Mesendoderm (in vitro differentiated cells): ENCODE data around the gene KATNAL1.
A peak's percentile ranks its signal among the peaks of the same experiment; 100 is the strongest.

Experiments
- DNase-seq: peaks from one replicate; pipeline ENCODE4 v3.0.0; 2013
- H2AK5ac ChIP-seq: 2 replicates; pipeline ENCODE4 v1.6.1; 2013; ENCODE audit warnings: low read length, inconsistent platforms
- H2BK120ac ChIP-seq: 2 replicates; pipeline ENCODE4 v1.6.1; 2013; ENCODE audit warnings: low read depth, mild to moderate bottlenecking, low read length, moderate library complexity, mixed read lengths
- H2BK15ac ChIP-seq: replicated peaks from 2 replicates; pipeline ENCODE4 v1.6.1; 2013; ENCODE audit warnings: low read depth, mild to moderate bottlenecking, moderate library complexity
- H2BK5ac ChIP-seq: 2 replicates; pipeline ENCODE4 v1.6.1; 2013; ENCODE audit warnings: low read length, inconsistent platforms
- H3K18ac ChIP-seq: 2 replicates; pipeline ENCODE4 v1.6.1; 2013; ENCODE audit warnings: mild to moderate bottlenecking, low read length, mixed read lengths
- H3K23ac ChIP-seq: one replicate; pipeline ENCODE4 v1.6.1; 2013; ENCODE audit warnings: low read length
- H3K27ac ChIP-seq: 2 replicates; pipeline ENCODE4 v1.5.1; 2013; ENCODE audit warnings: low read depth, mild to moderate bottlenecking, inconsistent platforms, low read length, moderate library complexity
- H3K27me3 ChIP-seq: 2 replicates; pipeline ENCODE4 v1.6.1; 2013; ENCODE audit warnings: low read length, control low read depth, mild to moderate bottlenecking, inconsistent platforms; ENCODE audit not compliant: insufficient read depth, poor library complexity
- H3K36me3 ChIP-seq: 2 replicates; pipeline ENCODE4 v1.6.1; 2013; ENCODE audit warnings: low read length, inconsistent platforms; ENCODE audit not compliant: control insufficient read depth, insufficient read depth
- H3K4ac ChIP-seq: one replicate; pipeline ENCODE4 v1.6.1; 2013; ENCODE audit warnings: low read depth, mild to moderate bottlenecking, low read length, moderate library complexity
- H3K4me1 ChIP-seq: 2 replicates; pipeline ENCODE4 v1.6.1; 2013; ENCODE audit warnings: low read depth, low read length, inconsistent platforms; ENCODE audit not compliant: control insufficient read depth
- H3K4me2 ChIP-seq: 2 replicates; pipeline ENCODE4 v1.6.1; 2013; ENCODE audit warnings: low read length
- H3K4me3 ChIP-seq: 2 replicates; pipeline ENCODE4 v1.5.1; 2013; ENCODE audit warnings: mild to moderate bottlenecking, low read length
- H3K56ac ChIP-seq: one replicate; pipeline ENCODE4 v1.6.1; 2013; ENCODE audit warnings: low read length
- H3K79me1 ChIP-seq: 2 replicates; pipeline ENCODE4 v1.6.1; 2013; ENCODE audit warnings: low read length, inconsistent platforms
- H3K79me2 ChIP-seq: 2 replicates; pipeline ENCODE4 v1.6.1; 2013; ENCODE audit warnings: mild to moderate bottlenecking, low read length; ENCODE audit not compliant: control insufficient read depth, insufficient read depth
- H3K9ac ChIP-seq: 2 replicates; pipeline ENCODE4 v1.6.1; 2013; ENCODE audit warnings: low read length, inconsistent platforms
- H4K5ac ChIP-seq: one replicate; pipeline ENCODE4 v1.6.1; 2013; ENCODE audit warnings: low read length
- H4K8ac ChIP-seq: one replicate; pipeline ENCODE4 v1.6.1; 2013; ENCODE audit warnings: low read depth, mild to moderate bottlenecking, control low read depth, low read length, moderate library complexity
- WGBS: extraction: QIAGEN DNeasy Blood & Tissue Kit; methylation state at CpG from one replicate; pipeline ENCODE4 v1.1.7; 2013; ENCODE audit warnings: low lambda C conversion rate, missing lambda C conversion rate; ENCODE audit not compliant: insufficient coverage; ENCODE audit errors: extremely low coverage; 5-methylcytosine and 5-hydroxymethylcytosine counted together

KATNAL1 gene

DNA sequence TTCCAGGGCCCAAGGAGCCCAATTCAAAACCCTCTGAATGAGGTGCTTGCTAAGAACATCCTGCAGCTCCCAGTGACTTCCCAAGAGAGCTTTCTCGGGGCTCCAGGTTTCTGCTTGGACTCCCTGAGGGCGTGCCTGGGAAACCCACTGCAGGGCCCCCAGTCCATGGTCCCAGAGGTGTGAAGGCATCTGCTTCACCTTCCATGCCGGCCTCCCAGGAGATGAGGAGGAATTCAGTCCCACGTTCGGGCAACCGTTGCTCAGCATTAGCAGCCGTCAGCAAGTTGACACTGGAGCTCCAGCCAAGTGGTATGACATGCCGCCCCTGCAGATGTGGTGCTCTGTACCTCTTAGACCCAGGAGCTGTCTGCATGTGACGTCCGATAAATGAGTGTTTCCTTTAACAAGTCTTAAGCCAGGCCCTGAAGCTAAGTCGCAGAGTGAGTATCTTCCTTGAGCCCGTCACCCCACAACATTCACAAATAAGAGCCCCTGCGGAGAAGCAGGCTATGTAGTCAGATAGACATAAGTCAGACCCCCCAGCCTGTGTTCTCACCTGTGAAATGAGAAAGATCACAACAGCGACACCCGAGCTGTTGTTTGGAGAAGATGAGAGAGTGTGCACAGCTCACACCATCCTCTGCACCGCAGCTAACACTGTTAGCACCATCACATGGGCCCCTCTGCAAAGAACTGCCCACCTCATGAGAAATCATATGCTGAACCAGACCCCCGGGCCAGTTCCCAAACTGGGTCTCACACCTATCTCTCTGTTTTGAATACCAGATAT lies 150.3 kb downstream of the KATNAL1 start:
- Histone ChIP-seq H2AK5ac (no peak overlapping the region), H4K5ac (no peak overlapping the region), H3K27me3 (no peaks in the 10 kb centered on the region), H3K18ac (no peak overlapping the region), H3K4me3 (no peak overlapping the region), H2BK15ac (no peak overlapping the region), H4K8ac (no peak overlapping the region), H2BK5ac (no peak overlapping the region), H3K9ac (no peak overlapping the region), H3K79me2 (no peaks in the 10 kb centered on the region), H2BK120ac (no peak overlapping the region), H3K36me3 (no peaks in the 10 kb centered on the region), H3K79me1 (no peaks in the 10 kb centered on the region), H3K27ac (no peak overlapping the region), H3K4me1 (no peaks in the 10 kb centered on the region), H3K56ac (peak overlapping the region; percentile 69), H3K23ac (no peak overlapping the region), H3K4me2 (no peak overlapping the region), H3K4ac (no peak overlapping the region)
- WGBS, result no CpG with 5 or more reads among the region's 17 CpGs
- peak; percentile 59 for DNase-seq

DNA sequence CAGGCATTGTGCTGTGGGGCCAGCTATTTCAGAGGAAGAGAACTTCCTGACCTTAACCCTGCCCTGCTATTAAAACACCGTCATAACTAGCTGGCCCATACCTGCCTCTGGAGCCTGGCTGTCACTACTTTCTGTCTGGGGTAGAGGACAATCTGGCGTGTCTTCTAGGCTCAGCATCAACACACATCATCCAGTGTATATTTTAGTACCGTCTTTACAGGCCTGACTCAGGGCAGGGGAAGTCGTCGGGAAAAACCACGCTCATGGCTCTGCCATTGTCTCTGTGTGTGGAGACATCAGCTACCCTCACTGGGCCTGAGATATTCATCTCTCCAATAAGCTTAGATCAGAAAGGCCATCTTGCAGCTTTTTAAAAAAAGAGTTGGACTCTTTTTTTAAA lies 151.1 kb downstream of the KATNAL1 start:
- Histone ChIP-seq H3K9ac (no peak overlapping the region), H3K18ac (no peak overlapping the region), H3K4me3 (no peak overlapping the region), H3K27ac (no peak overlapping the region), H3K27me3 (no peaks in the 10 kb centered on the region), H2AK5ac (no peak overlapping the region), H4K8ac (no peak overlapping the region), H3K36me3 (no peaks in the 10 kb centered on the region), H2BK120ac (no peak overlapping the region), H2BK15ac (no peak overlapping the region), H3K4me2 (no peak overlapping the region), H4K5ac (no peak overlapping the region), H3K56ac (no peak overlapping the region), H3K4ac (no peak overlapping the region), H3K23ac (no peak overlapping the region), H2BK5ac (no peak overlapping the region), H3K4me1 (no peaks in the 10 kb centered on the region), H3K79me2 (no peaks in the 10 kb centered on the region), H3K79me1 (no peaks in the 10 kb centered on the region)
- no peak for DNase-seq
- no CpG with 5 or more reads among the region's 6 CpGs for WGBS

DNA sequence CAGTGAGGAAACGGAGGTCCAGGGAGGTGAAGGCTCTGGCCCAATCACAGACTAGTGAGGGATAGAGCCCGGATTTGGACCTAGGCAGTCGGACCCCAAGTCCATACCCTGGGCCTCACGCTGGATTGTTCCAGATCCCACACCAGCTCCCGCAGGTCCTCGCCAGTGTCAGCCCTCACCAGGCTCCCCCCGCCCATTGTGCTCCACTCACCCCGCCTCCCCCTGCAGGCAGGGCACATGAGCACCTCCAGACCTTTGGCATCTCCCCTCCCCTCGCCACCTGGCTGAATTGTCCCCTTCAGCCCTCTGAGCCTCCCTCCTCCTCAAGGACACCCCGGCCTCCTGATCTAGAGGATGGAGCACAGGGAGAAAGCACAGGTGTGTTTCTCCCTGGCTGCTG lies 152.4 kb downstream of the KATNAL1 start:
- no peak overlapping the region for H2BK15ac ChIP-seq
- H4K5ac ChIP-seq, result no peak overlapping the region
- no peaks in the 10 kb centered on the region for H3K27me3 ChIP-seq
- no peak for DNase-seq
- no peak overlapping the region for H3K4ac ChIP-seq
- H3K79me2 ChIP-seq, result no peaks in the 10 kb centered on the region
- no peak overlapping the region for H2BK5ac ChIP-seq
- H3K79me1 ChIP-seq, result no peaks in the 10 kb centered on the region
- no peak overlapping the region for H3K4me3 ChIP-seq
- no peak overlapping the region for H3K23ac ChIP-seq
- no peaks in the 10 kb centered on the region for H3K36me3 ChIP-seq
- H3K18ac ChIP-seq, result no peak overlapping the region
- H3K27ac ChIP-seq, result no peak overlapping the region
- no peak overlapping the region for H3K56ac ChIP-seq
- no peaks in the 10 kb centered on the region for H3K4me1 ChIP-seq
- WGBS, result no CpG with 5 or more reads among the region's 10 CpGs
- no peak overlapping the region for H4K8ac ChIP-seq
- no peak overlapping the region for H2BK120ac ChIP-seq
- no peak overlapping the region for H2AK5ac ChIP-seq
- H3K9ac ChIP-seq, result no peak overlapping the region
- no peak overlapping the region for H3K4me2 ChIP-seq

DNA sequence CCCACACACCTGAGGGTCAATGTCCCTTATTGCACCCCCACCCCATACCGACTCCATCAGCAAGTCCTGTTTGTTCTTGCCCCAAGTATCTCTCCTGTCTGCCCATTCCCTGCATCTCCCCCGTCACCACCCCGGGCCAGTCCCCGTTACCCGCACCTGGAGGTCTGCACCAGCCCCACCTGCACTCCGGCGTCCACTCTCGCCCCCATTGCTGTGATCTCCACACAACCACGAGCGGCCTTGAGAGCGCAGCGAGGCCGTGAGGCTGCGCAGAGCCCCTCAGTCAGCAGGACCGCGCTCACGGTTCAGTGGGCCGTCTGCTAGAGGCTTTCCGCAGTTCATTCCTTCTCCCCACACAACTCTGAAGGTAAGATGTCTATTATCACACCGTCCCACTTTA lies 152.8 kb downstream of the KATNAL1 start:
- H4K5ac ChIP-seq, result no peak overlapping the region
- no peak overlapping the region for H3K4me3 ChIP-seq
- DNase-seq, result no peak
- WGBS, result no CpG with 5 or more reads among the region's 20 CpGs
- H3K23ac ChIP-seq, result no peak overlapping the region
- no peak overlapping the region for H3K56ac ChIP-seq
- no peak overlapping the region for H2BK15ac ChIP-seq
- H2BK120ac ChIP-seq, result no peak overlapping the region
- H3K27ac ChIP-seq, result no peak overlapping the region
- no peak overlapping the region for H2AK5ac ChIP-seq
- no peaks in the 10 kb centered on the region for H3K27me3 ChIP-seq
- no peak overlapping the region for H3K9ac ChIP-seq
- H3K4me1 ChIP-seq, result no peaks in the 10 kb centered on the region
- H3K79me2 ChIP-seq, result no peaks in the 10 kb centered on the region
- H4K8ac ChIP-seq, result no peak overlapping the region
- H3K79me1 ChIP-seq, result no peaks in the 10 kb centered on the region
- H3K18ac ChIP-seq, result no peak overlapping the region
- no peak overlapping the region for H3K4ac ChIP-seq
- no peak overlapping the region for H2BK5ac ChIP-seq
- H3K4me2 ChIP-seq, result no peak overlapping the region
- no peaks in the 10 kb centered on the region for H3K36me3 ChIP-seq

DNA sequence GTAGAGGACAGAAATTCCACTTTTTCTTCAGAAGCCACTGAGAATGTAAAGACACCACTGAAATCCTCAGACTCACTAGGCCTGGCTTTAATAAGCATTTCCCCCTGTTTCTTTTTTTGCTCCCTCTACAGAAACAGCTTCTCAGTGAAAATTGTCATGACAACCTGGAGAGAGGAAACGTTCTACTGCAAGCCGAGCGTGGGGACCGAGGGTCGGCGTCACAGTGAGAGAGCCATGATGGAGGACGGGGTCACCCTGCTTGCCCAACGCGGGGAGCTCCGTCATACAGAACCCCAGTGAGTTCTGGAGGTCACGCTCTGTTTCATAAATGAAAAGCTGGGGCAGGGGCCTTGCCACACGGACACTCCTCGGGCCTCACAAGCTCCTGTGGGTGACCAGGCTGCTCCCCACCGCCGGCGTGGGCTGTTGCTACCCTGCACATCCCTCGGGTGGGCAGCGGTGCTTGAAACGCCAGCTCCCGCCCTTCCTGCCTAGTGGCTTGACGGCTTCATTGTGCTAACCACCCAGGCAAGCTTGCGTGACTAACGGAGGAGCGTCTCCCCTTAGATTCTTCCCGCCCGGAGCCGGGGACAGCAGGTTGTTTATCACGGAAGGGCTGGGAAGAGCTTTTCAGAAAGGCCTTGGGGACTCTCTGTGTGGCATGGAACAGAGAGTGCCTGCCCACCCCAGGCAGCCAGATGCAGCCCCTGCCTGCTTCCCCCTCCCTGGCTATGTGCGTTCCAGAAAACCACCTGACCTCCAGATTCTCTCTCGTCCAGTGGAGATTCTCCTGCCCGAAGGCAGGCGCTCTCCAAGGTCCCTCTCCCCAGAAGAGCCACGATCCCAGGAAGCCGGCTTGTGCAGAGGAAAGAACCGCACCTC lies 153.6 kb downstream of the KATNAL1 start:
- Histone ChIP-seq H3K27ac (no peak overlapping the region), H3K9ac (no peak overlapping the region), H2BK5ac (no peak overlapping the region), H3K36me3 (no peaks in the 10 kb centered on the region), H3K4me2 (no peak overlapping the region), H4K8ac (no peak overlapping the region), H4K5ac (no peak overlapping the region), H3K4me1 (no peaks in the 10 kb centered on the region), H3K79me1 (no peaks in the 10 kb centered on the region), H2BK120ac (no peak overlapping the region), H3K56ac (no peak overlapping the region), H3K23ac (no peak overlapping the region), H3K4me3 (no peak overlapping the region), H3K18ac (no peak overlapping the region), H3K4ac (no peak overlapping the region), H3K27me3 (no peaks in the 10 kb centered on the region), H3K79me2 (no peaks in the 10 kb centered on the region), H2BK15ac (no peak overlapping the region), H2AK5ac (no peak overlapping the region)
- no CpG with 5 or more reads among the region's 35 CpGs for WGBS
- peak; percentile 59 for DNase-seq
